B cell (primary cell): ENCODE results near the gene MYO1E. TPM values are rescaled to one million over a fixed set of nuclear protein-coding genes. Genes with fewer than 3 reads are reported as not detected.

Experiments used
- ATAC-seq: fragments of 200-7000 bp; cut with Tn5 transposase; one replicate; pipeline ENCODE4 v1.10.0; 2021; ENCODE audit warnings: low read depth, mild to moderate bottlenecking, moderate number of reproducible peaks, moderate library complexity
- CTCF ChIA-PET: fragments of 350-600 bp; sonication (Branson Sonifier 250); formaldehyde crosslinking; loops from one replicate; lab custom pipeline; 2021; ENCODE audit warnings: antibody characterized with exemption, inconsistent platforms; lab: Charles Lee
- POLR2A ChIA-PET: fragments of 350-600 bp; sonication (Branson Sonifier 250); formaldehyde crosslinking; loops from one replicate; lab custom pipeline; 2021; ENCODE audit warnings: antibody characterized with exemption; lab: Charles Lee
- DNase-seq: peaks from one replicate; pipeline ENCODE4 v3.0.0; 2013
- H2AFZ ChIP-seq: 2 replicates; pipeline ENCODE4 v1.6.1; 2012; ENCODE audit warnings: mild to moderate bottlenecking, low read depth, low read length; ENCODE audit not compliant: insufficient read depth, poor library complexity, severe bottlenecking
- H3K27ac ChIP-seq, 2 donors: 1 replicate in 1 of 2; 2 replicates in 1 of 2; pipeline ENCODE4 v1.5.1; 2012 to 2013; ENCODE audit warnings: low read length in 2 of 2, mild to moderate bottlenecking in 2 of 2, moderate library complexity in 1 of 2
- H3K27me3 ChIP-seq, 4 experiments: fragments of 200-600 bp in 1 of 4; sonication (generic) in 1 of 4; replicated peaks in 1 of 4; 1 replicate in 2 of 4; 2 replicates in 2 of 4; pipeline versions ENCODE4 v1.6.1 to v1.7.0; 2013 to 2016; ENCODE audit warnings: low read length in 3 of 4, mild to moderate bottlenecking in 2 of 4, mixed read lengths in 1 of 4, moderate library complexity in 1 of 4; ENCODE audit not compliant: insufficient read depth in 4 of 4, control insufficient read depth in 3 of 4; ENCODE audit errors: control extremely low read depth in 1 of 4
- H3K36me3 ChIP-seq, 2 experiments: replicated peaks in 1 of 2; 1 replicate in 1 of 2; 2 replicates in 1 of 2; pipeline versions ENCODE4 v1.6.1 to v1.7.1; 2013; ENCODE audit warnings: low read length in 1 of 2; ENCODE audit not compliant: insufficient read depth in 2 of 2, control insufficient read depth in 1 of 2; ENCODE audit errors: control extremely low read depth in 1 of 2, extremely low read depth in 1 of 2
- H3K4me1 ChIP-seq, 2 donors: fragments of 200-600 bp in 1 of 2; sonication (generic) in 1 of 2; 1 replicate in 1 of 2; 2 replicates in 1 of 2; pipeline versions ENCODE4 v1.5.1 to v1.6.1; 2013 to 2017; ENCODE audit warnings: low read length in 2 of 2; ENCODE audit not compliant: control insufficient read depth in 2 of 2, insufficient read depth in 2 of 2
- H3K4me2 ChIP-seq: replicated peaks from 2 replicates; pipeline ENCODE3; 2012; ENCODE audit warnings: mild to moderate bottlenecking, low read depth, low read length; ENCODE audit not compliant: poor library complexity, severe bottlenecking
- H3K4me3 ChIP-seq, 5 experiments: fragments of 200-600 bp in 1 of 5; sonication (generic) in 1 of 5; 1 replicate in 3 of 5; 2 replicates in 2 of 5; pipeline versions ENCODE4 v1.5.1 to v1.7.0; 2011 to 2016; ENCODE audit warnings: low read length in 4 of 5, mild to moderate bottlenecking in 4 of 5, low read depth in 2 of 5, control low read depth in 1 of 5, moderate library complexity in 1 of 5; ENCODE audit not compliant: insufficient read depth in 1 of 5; ENCODE audit errors: control extremely low read depth in 1 of 5, extremely low read depth in 1 of 5
- H3K79me2 ChIP-seq: fragments of 200-600 bp; sonication (generic); one replicate; pipeline ENCODE4 v1.6.0; 2016; ENCODE audit warnings: low read length; ENCODE audit not compliant: control insufficient read depth, insufficient read depth
- H3K9ac ChIP-seq: fragments of 200-600 bp; sonication (generic); 2 replicates; pipeline ENCODE4 v1.6.1; 2017; ENCODE audit warnings: mild to moderate bottlenecking, low read length, moderate library complexity
- H3K9me3 ChIP-seq, 3 donors: one replicate each; pipeline versions ENCODE4 v1.6.1 to v1.7.1; 2013; ENCODE audit warnings: low read length in 2 of 3; ENCODE audit not compliant: control insufficient read depth in 2 of 3, insufficient read depth in 1 of 3; ENCODE audit errors: control extremely low read depth in 1 of 3
- H4K20me1 ChIP-seq: 2 replicates; pipeline ENCODE4 v1.6.0; 2012; ENCODE audit warnings: mild to moderate bottlenecking, low read length; ENCODE audit not compliant: insufficient read depth, control insufficient read depth, poor library complexity, severe bottlenecking
- H3K27ac Mint-ChIP-seq: one replicate; pipeline ENCODE4 v1.8.0; 2021; ENCODE audit warnings: mixed read lengths
- H3K27me3 Mint-ChIP-seq: one replicate; pipeline ENCODE4 v1.8.0; 2021; ENCODE audit warnings: mixed read lengths
- H3K4me1 Mint-ChIP-seq: one replicate; pipeline ENCODE4 v1.8.0; 2021; ENCODE audit warnings: mixed read lengths
- H3K4me3 Mint-ChIP-seq: one replicate; pipeline ENCODE4 v1.8.0; 2021; ENCODE audit warnings: mixed read lengths
- H3K9me3 Mint-ChIP-seq: one replicate; pipeline ENCODE4 v1.8.0; 2022; ENCODE audit warnings: mixed read lengths; ENCODE audit not compliant: insufficient read depth
- CTCF ChIP-seq: fragments of 200-600 bp; IDR thresholded peaks from one replicate; pipeline ENCODE4 v1.8.0; 2022; ENCODE audit warnings: antibody characterized with exemption, mild to moderate bottlenecking
- EZH2 ChIP-seq: IDR thresholded peaks from 2 replicates; pipeline ENCODE4 v1.6.1; 2012; ENCODE audit warnings: borderline replicate concordance, low read depth, mild to moderate bottlenecking, moderate library complexity, low read length; ENCODE audit not compliant: insufficient read depth, poor library complexity, severe bottlenecking
- WGBS: methylation state at CpG from one replicate; pipeline ENCODE4 v1.1.5; 2013; ENCODE audit warnings: missing lambda C conversion rate; ENCODE audit not compliant: insufficient coverage; 5-methylcytosine and 5-hydroxymethylcytosine counted together
- intact Hi-C: fragments of 100-400 bp; cut with micrococcal nuclease; formaldehyde crosslinking; loops from one replicate; pipeline ENCODE4 v1.10.0; 2022
- polyA plus RNA-seq: library from polyadenylated mRNA; depleted of rRNA; stranded (reverse); fragments of >200 nt; gene quantifications from 2 replicates; pipeline ENCODE4 v1.2.3, GENCODE V29; 2012
- total RNA-seq, 2 donors: library from RNA; stranded (reverse); fragments of 120-200 nt in 1 of 2; gene quantifications; 1 replicate in 1 of 2; 2 replicates in 1 of 2; pipeline versions ENCODE4 v1.2.3 to v1.2.4, GENCODE V29; 2013 to 2022

MYO1E gene
- total and polyA plus RNA-seq, 2 donors (not counting 1 experiment from before 2014, with no cell fraction given), result 11.9 to 100.0 TPM

DNA sequence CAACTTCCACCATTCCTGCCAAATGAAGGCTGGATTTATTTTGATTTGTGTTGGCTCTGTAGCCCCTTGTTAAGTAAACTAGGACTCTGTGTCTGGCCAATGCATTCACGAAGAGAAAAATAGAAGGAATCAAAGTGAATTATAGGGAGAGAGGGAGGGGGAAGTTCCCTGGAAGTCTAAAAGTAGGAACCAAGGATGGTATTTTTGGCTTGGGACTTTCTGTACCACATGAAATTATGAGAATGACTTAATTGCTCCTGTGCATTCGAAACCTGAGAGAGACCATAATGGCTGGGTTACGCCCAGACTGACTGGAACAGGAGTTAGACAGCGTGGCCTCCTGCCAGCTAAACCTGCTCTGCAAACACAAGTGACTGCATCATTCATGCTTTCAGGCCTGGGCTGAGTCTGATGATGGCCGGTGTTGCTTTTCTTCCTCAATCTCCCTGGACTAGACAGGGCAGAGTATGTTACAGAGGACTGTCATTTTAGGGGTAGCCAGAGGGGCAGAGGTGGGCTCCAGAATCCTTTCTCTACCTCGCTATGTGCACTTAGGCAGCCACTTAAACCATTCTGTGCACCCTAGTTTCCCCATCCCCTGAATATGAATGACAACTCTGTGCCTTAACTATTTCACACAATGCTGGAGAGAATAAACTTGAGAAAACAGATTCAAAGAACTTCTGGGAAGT is 58.9 kb downstream of the MYO1E start:
- no peak for ATAC-seq
- peak overlapping the region; percentile 8 for H3K27ac Mint-ChIP-seq
- peak overlapping the region in 1 of 2 donors; percentile 14 for H3K27ac ChIP-seq
- H3K4me1 ChIP-seq, result peaks cover 43 to 48% of the 10 kb centered on the region in 2 donors
- ChIA-PET POLR2A (no interaction called here), CTCF (interaction anchor here (1.1 to 2.3 kb wide), 2 partner anchors 14 to 139 kb away, joined by 3 to 5 read pairs; no protein-coding TSS in a partner anchor)
- H2AFZ ChIP-seq, result no peak overlapping the region
- no peaks in the 10 kb centered on the region for H3K9me3 ChIP-seq
- H4K20me1 ChIP-seq, result peaks cover 50% of the 10 kb centered on the region
- no peak for DNase-seq
- H3K36me3 ChIP-seq, result no peaks in the 10 kb centered on the region
- no peak overlapping the region for H3K4me2 ChIP-seq
- H3K4me3 ChIP-seq, result no peak overlapping the region
- no peaks in the 10 kb centered on the region for H3K27me3 ChIP-seq
- peaks cover 100% of the 10 kb centered on the region for H3K79me2 ChIP-seq
- no peaks in the 10 kb centered on the region for H3K27me3 Mint-ChIP-seq
- 94% methylated on average over 4 of the region's 6 CpGs for WGBS
- H3K9me3 Mint-ChIP-seq, result no peaks in the 10 kb centered on the region
- no peak for TF ChIP-seq CTCF
- TF ChIP-seq EZH2, result no peak
- intact Hi-C loops, result no loop called here
- peaks cover 68% of the 10 kb centered on the region for H3K4me1 Mint-ChIP-seq
- no peak overlapping the region for H3K4me3 Mint-ChIP-seq
- H3K9ac ChIP-seq, result no peak overlapping the region

DNA sequence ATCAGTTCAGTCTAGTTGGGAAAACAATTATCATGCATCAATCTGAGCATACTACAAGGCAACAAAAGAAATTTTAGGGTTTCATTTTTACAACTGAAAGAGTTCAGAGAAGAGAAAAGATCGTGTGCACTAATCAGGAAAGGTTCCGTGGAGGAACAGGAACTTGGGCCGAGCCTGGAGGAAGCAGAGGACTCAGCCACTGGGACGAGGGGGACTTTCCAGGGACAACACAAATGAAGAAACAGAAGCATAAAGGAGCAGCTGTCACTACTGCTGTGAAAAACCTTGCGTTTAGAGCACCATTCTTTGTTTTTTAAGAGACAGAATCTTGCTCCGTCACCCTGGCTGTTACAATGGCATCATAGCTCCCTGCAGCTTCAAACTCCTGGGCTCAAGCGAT is 60.5 kb downstream of the MYO1E start:
- DNase-seq (peak; percentile 29), ATAC-seq (no peak)
- Mint-ChIP-seq H3K4me3 (peak overlapping the region; percentile 25), H3K9me3 (no peaks in the 10 kb centered on the region), H3K27me3 (no peaks in the 10 kb centered on the region), H3K4me1 (peaks cover 57% of the 10 kb centered on the region), H3K27ac (peak overlapping the region; percentile 33)
- H3K9me3 ChIP-seq, result no peaks in the 10 kb centered on the region
- peaks cover 97% of the 10 kb centered on the region for H3K79me2 ChIP-seq
- no peak overlapping the region for H3K4me3 ChIP-seq
- H3K27ac ChIP-seq, result peak overlapping the region in 1 of 2 donors; percentile 44
- CTCF ChIA-PET, result no interaction called here
- H3K27me3 ChIP-seq, result no peaks in the 10 kb centered on the region
- peak overlapping the region; percentile 29 for H3K4me2 ChIP-seq
- peaks cover 41% of the 10 kb centered on the region in 2 donors for H3K4me1 ChIP-seq
- whole genome bisulfite sequencing, result 43% methylated on average over 7 of the region's 7 CpGs
- no peak overlapping the region for H3K9ac ChIP-seq
- intact Hi-C loops, result no loop called here
- H4K20me1 ChIP-seq, result peaks cover 34% of the 10 kb centered on the region
- no peak overlapping the region for H2AFZ ChIP-seq
- TF ChIP-seq CTCF (no peak), EZH2 (no peak)
- H3K36me3 ChIP-seq, result no peaks in the 10 kb centered on the region
- POLR2A ChIA-PET, result no interaction called here
